Kidney (tissue), 14 donors: ENCODE results near the gene GRIK2. TPM values are rescaled to one million over a fixed set of nuclear protein-coding genes. Genes with fewer than 3 reads are reported as not detected.

Experiments used
- DNase-seq, 5 donors: peaks; one replicate each; pipeline ENCODE4 v3.0.0-alpha.2; 2013 to 2020
- FAIRE-seq: peaks from 2 replicates; lab custom pipeline; 2012; peaks lifted over from hg19 to GRCh38; lab: Jason Lieb, UNC
- H3K27ac ChIP-seq, 2 donors: one replicate each; pipeline ENCODE4 v1.7.0; 2013; ENCODE audit warnings: low read depth in 2 of 2, low read length in 2 of 2, inconsistent platforms in 1 of 2
- H3K27me3 ChIP-seq: one replicate; pipeline ENCODE4 v1.7.1; 2013; ENCODE audit warnings: low read length, inconsistent platforms; ENCODE audit not compliant: control insufficient read depth, insufficient read depth
- H3K36me3 ChIP-seq, 3 donors: one replicate each; pipeline versions ENCODE4 v1.7.0 to v1.7.1; 2013; ENCODE audit warnings: low read length in 3 of 3, control low read depth in 1 of 3, inconsistent platforms in 1 of 3; ENCODE audit not compliant: insufficient read depth in 3 of 3, control insufficient read depth in 2 of 3
- H3K4me1 ChIP-seq, 3 donors: one replicate each; pipeline versions ENCODE4 v1.7.0 to v1.7.1; 2013; ENCODE audit warnings: low read length in 3 of 3, inconsistent platforms in 1 of 3, low read depth in 1 of 3; ENCODE audit not compliant: control insufficient read depth in 2 of 3, insufficient read depth in 2 of 3
- H3K4me3 ChIP-seq, 3 donors: one replicate each; pipeline versions ENCODE4 v1.7.0 to v1.8.1; 2013; ENCODE audit warnings: low read length in 3 of 3, control low read depth in 1 of 3, inconsistent platforms in 1 of 3
- H3K9ac ChIP-seq, 3 donors: one replicate each; pipeline versions ENCODE4 v1.7.0 to v1.7.1; 2013; ENCODE audit warnings: low read length in 3 of 3, control low read depth in 1 of 3, inconsistent platforms in 1 of 3
- H3K9me3 ChIP-seq, 3 donors: one replicate each; pipeline versions ENCODE4 v1.7.0 to v1.7.1; 2013; ENCODE audit warnings: low read length in 3 of 3, control low read depth in 1 of 3, inconsistent platforms in 1 of 3; ENCODE audit not compliant: control insufficient read depth in 2 of 3, insufficient read depth in 1 of 3
- CTCF ChIP-seq: IDR thresholded peaks from 3 replicates; pipeline ENCODE4 v1.5.1; 2012; ENCODE audit warnings: mild to moderate bottlenecking, moderate library complexity, borderline replicate concordance; ENCODE audit not compliant: insufficient read depth; ENCODE audit errors: extremely low read depth
- intact Hi-C: fragments of 100-400 bp; cut with DNase I; formaldehyde crosslinking; loops from one replicate; pipeline ENCODE4 v1.11.1; 2022
- polyA plus RNA-seq: library from polyadenylated mRNA; stranded (reverse); fragments of 350-450 nt; fragmentation: Illumina TruSeq; extraction: RNeasy Lipid Tissue Mini Kit (QIAGEN cat#74804); gene quantifications from one replicate; pipeline ENCODE4 v1.2.3, GENCODE V29; 2014; ENCODE audit warnings: low read depth, low replicate concordance; ENCODE audit not compliant: insufficient read depth
- total RNA-seq: library from RNA; stranded (reverse); fragmentation: NEBNext Ultra II Directional; extraction: Animal tissue kit (Norgen Biotek cat#: 25700); gene quantifications from one replicate; pipeline ENCODE4 v1.2.1, GENCODE V29; 2021
- donor health status: control.
- donor health status: control.
- donor health status: control.
- donor health status: control.
- donor health status: control.
- donor health status: DM: yes; HTN: yes; CAD: no.
- donor health status: Normal renal cell carcinoma (clear cell type).

Gene GRIK2
- total and polyA plus RNA-seq, 2 donors from 2014 or later: 0.82 to 1.4 TPM

GRCh38 chr6:101784094-101784493, 390.6 kb downstream of the GRIK2 start:
- intact Hi-C loops: no loop called here
- no peaks in the 10 kb centered on the region for H3K9me3 ChIP-seq

GRCh38 chr6:101799531-101799930, 406.0 kb downstream of the GRIK2 start:
- Histone ChIP-seq H3K36me3 (no peaks in the 10 kb centered on the region), H3K4me3 (no peak overlapping the region), H3K9me3 (no peaks in the 10 kb centered on the region), H3K27ac (no peak overlapping the region), H3K4me1 (no peaks in the 10 kb centered on the region), H3K27me3 (no peaks in the 10 kb centered on the region), H3K9ac (no peak overlapping the region)
- intact Hi-C loops: no loop called here
- DNase-seq (peak in 1 of 5 donors; percentile 17), FAIRE-seq (no peak)
- no peak for TF ChIP-seq CTCF

More at GRCh38 chr6:101784094-101784493, 390.6 kb downstream of the GRIK2 start:
- TF ChIP-seq CTCF: no peak
- DNase-seq: no peak
- H3K9ac ChIP-seq: no peak overlapping the region
- FAIRE-seq: no peak
- no peak overlapping the region for H3K4me3 ChIP-seq
- H3K27ac ChIP-seq: no peak overlapping the region
- H3K4me1 ChIP-seq: no peaks in the 10 kb centered on the region
- H3K27me3 ChIP-seq: no peaks in the 10 kb centered on the region
- no peaks in the 10 kb centered on the region for H3K36me3 ChIP-seq

- Histone ChIP-seq H3K9ac (no peak overlapping the region), H3K4me3 (no peak overlapping the region), H3K27me3 (no peaks in the 10 kb centered on the region), H3K36me3 (no peaks in the 10 kb centered on the region), H3K4me1 (no peaks in the 10 kb centered on the region), H3K9me3 (no peaks in the 10 kb centered on the region), H3K27ac (no peak overlapping the region)
- no peak for FAIRE-seq
- intact Hi-C loops: no loop called here
- DNase-seq: no peak
- no peak for TF ChIP-seq CTCF
These were observed 407.1 kb downstream of the GRIK2 start for GRCh38 chr6:101800598-101800997.

- H3K27me3 ChIP-seq: no peaks in the 10 kb centered on the region
- H3K9me3 ChIP-seq: no peaks in the 10 kb centered on the region
- DNase-seq: no peak
- H3K36me3 ChIP-seq: no peaks in the 10 kb centered on the region
- no peak for FAIRE-seq
- no peaks in the 10 kb centered on the region for H3K4me1 ChIP-seq
- intact Hi-C loops: no loop called here
- H3K9ac ChIP-seq: no peak overlapping the region
- TF ChIP-seq CTCF: no peak
- H3K27ac ChIP-seq: no peak overlapping the region
- no peak overlapping the region for H3K4me3 ChIP-seq
These were observed 409.6 kb downstream of the GRIK2 start for GRCh38 chr6:101803136-101803535.
